Liver (tissue), 3 donors: Measurements from ENCODE around the gene IRF8.

Experiments used
- CTCF ChIP-seq: fragments of 150-350 bp; IDR thresholded peaks from 2 replicates; pipeline ENCODE4 v1.5.1; 2017; ENCODE audit warnings: improper control_type of control experiment, low read depth, low read length; ENCODE audit not compliant: missing input control
- JUND ChIP-seq, 2 donors: IDR thresholded peaks; 2 replicates each; pipeline ENCODE4 v1.6.1; 2016; ENCODE audit warnings: antibody characterized with exemption in 2 of 2
- MAX ChIP-seq: IDR thresholded peaks from 2 replicates; pipeline ENCODE4 v1.6.1; 2016; ENCODE audit warnings: antibody characterized with exemption
- REST ChIP-seq: IDR thresholded peaks from 2 replicates; pipeline ENCODE4 v1.6.1; 2016; ENCODE audit warnings: antibody characterized with exemption, mild to moderate bottlenecking
- ZBTB33 ChIP-seq: IDR thresholded peaks from 2 replicates; pipeline ENCODE4 v1.6.1; 2016; ENCODE audit warnings: antibody characterized with exemption
- donor health status: healthy.
- donor health status: healthy.

- TF ChIP-seq MAX (no peak), CTCF (no peak), ZBTB33 (no peak), JUND (IDR thresholded peaks at IDR 0.05) (no peak), REST (no peak)
Observed at GRCh38 chr16:85945424-85945751, 46.4 kb downstream of the IRF8 start.
